K562 (cell line): ENCODE data around the gene SETDB1. TPM values are rescaled to one million over a fixed set of nuclear protein-coding genes. Genes with fewer than 3 reads are reported as not detected.

Experiments used
- ELF1 ChIP-seq: fragments of 200-800 bp; sonication (Bioruptor generic); IDR thresholded peaks from 2 replicates; pipeline ENCODE4 v1.6.1; 2016; ENCODE audit warnings: missing genetic modification characterization, missing compliant biosample characterization
- NR2C2 ChIP-seq, 2 experiments: fragments of 200-800 bp in 1 of 2; sonication (Bioruptor generic) in 1 of 2; sonication (generic) in 1 of 2; formaldehyde crosslinking in 1 of 2; IDR thresholded peaks; 2 replicates each; pipeline versions ENCODE4 v1.6.1 to v1.8.0; 2016 to 2022; ENCODE audit warnings: mild to moderate bottlenecking in 1 of 2, missing compliant biosample characterization in 1 of 2, missing genetic modification characterization in 1 of 2, missing genetic modification reagents in 1 of 2
- SMARCC2 ChIP-seq: fragments of 450-650 bp; IDR thresholded peaks from 2 replicates; pipeline ENCODE4 v1.6.1; 2017; ENCODE audit warnings: antibody characterized with exemption, moderate library complexity, mild to moderate bottlenecking, low read depth
- SP2 ChIP-seq: IDR thresholded peaks from 2 replicates; pipeline ENCODE4 v1.6.1; 2011; ENCODE audit warnings: mild to moderate bottlenecking, low read depth, low read length, moderate library complexity; ENCODE audit not compliant: poor library complexity, severe bottlenecking; ENCODE audit errors: extremely low read depth
- SPI1 ChIP-seq: IDR thresholded peaks from 2 replicates; pipeline ENCODE4 v1.6.1; 2011; ENCODE audit warnings: low read depth, low read length, control low read depth, borderline replicate concordance
- TAF1 ChIP-seq: IDR thresholded peaks from 2 replicates; pipeline ENCODE4 v1.6.1; 2011; ENCODE audit warnings: mild to moderate bottlenecking, low read length, moderate library complexity; ENCODE audit not compliant: insufficient read depth, control insufficient read depth, severe bottlenecking; ENCODE audit errors: extremely low read depth
- ZBTB40 ChIP-seq, 2 experiments: fragments of 450-650 bp in 1 of 2; sonication (generic) in 1 of 2; formaldehyde crosslinking in 1 of 2; IDR thresholded peaks; 2 replicates each; pipeline versions ENCODE4 v1.7.1 to v1.9.0; 2016 to 2022; ENCODE audit warnings: inconsistent platforms in 1 of 2, mild to moderate bottlenecking in 1 of 2, missing genetic modification reagents in 1 of 2
- ZNF175 ChIP-seq: fragments of 200-800 bp; sonication (Bioruptor generic); IDR thresholded peaks from 2 replicates; pipeline ENCODE4 v1.6.1; 2016; ENCODE audit warnings: low read depth, mild to moderate bottlenecking, missing genetic modification characterization, missing compliant biosample characterization
- ZNF316 ChIP-seq: fragments of 450-650 bp; IDR thresholded peaks from 2 replicates; pipeline ENCODE4 v1.6.1; 2016
- ZNF589 ChIP-seq: fragments of 200-800 bp; sonication (Bioruptor generic); IDR thresholded peaks from 2 replicates; pipeline ENCODE4 v1.6.1; 2016; ENCODE audit warnings: low read depth, missing genetic modification characterization, missing compliant biosample characterization
- ZNF79 ChIP-seq: fragments of 250-450 bp; sonication (Bioruptor Pico); IDR thresholded peaks from 2 replicates; pipeline ENCODE4 v1.4.0; 2020; ENCODE audit warnings: low read depth, mild to moderate bottlenecking, moderate library complexity
- polyA plus RNA-seq, 8 experiments: library from polyadenylated mRNA; depleted of rRNA in 4 of 8; stranded (reverse) in 5 of 8; unstranded in 3 of 8; fragments of >200 nt; fragmentation: Nextera tagmentation in 2 of 8; fragmentation: Illumina TruSeq in 1 of 8; extraction: Ambion mirVana in 2 of 8; extraction: Trizol in 1 of 8; gene quantifications; 2 replicates each; pipeline versions ENCODE4 v1.2.1 to v1.2.3, GENCODE V29; 2011 to 2014; ENCODE audit warnings: inconsistent platforms in 1 of 8, missing spikeins in 1 of 8
- total RNA-seq, 7 experiments: library from RNA; depleted of rRNA in 6 of 7; stranded (reverse); fragments of >200 nt in 6 of 7; fragmentation: Illumina TruSeq in 2 of 7; extraction: Trizol in 2 of 7; gene quantifications; 2 replicates each; pipeline versions ENCODE4 v1.2.1 to v1.2.3, GENCODE V29; 2011 to 2021; ENCODE audit warnings: low replicate concordance in 1 of 7
- TF ChIP-seq, protein P1 (sequence below): sonication (generic); formaldehyde crosslinking; IDR thresholded peaks from 2 replicates; pipeline ENCODE4 v1.4.0; 2020; ENCODE audit warnings: mild to moderate bottlenecking, missing genetic modification reagents
- TF ChIP-seq, protein P2 (sequence below): sonication (generic); formaldehyde crosslinking; IDR thresholded peaks from 2 replicates; pipeline ENCODE4 v1.8.0; 2022; ENCODE audit warnings: mild to moderate bottlenecking, low read depth, missing genetic modification reagents

The SETDB1 gene
- total and polyA plus RNA-seq, 9 of the 15 experiments (the other 6 are each of a cell fraction or from before 2014, with no cell fraction given), result 21.5 to 64.4 (median 42.0) TPM

DNA sequence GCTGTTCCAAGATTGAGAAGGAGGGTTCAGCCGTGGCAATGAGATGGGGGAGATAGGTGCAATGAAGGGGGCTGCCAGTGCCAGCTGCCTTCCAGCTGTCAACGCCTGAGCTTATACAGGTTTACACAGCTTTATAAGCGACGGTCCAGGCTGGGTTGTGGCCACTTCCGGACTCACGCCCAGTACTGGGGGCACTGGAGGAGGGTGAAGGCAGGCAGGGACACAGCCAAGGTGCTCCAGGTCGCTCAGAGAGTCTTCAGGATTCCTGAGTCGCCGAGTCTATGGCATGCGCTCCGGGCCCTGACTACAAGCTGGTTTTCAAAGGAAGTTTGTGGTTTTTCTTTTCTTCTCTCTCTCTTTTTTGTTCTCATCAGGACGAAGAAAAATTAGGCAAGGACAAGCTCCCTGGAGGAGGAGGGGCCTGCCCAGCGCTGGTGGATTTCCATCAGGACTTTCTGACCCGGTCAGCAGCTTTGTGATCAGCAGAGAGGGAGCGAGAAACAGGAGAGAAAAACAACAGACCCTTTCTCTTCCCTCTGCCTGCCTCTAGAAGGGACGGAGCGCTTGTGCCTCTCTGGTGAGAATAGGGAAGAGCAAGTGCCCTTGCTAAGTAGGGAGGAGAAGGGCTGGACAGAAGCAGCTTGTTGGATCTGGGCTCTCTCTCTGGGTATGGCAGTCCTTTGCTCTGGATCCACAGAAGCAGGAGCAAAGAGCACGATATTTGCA lies 80.3 kb downstream of the SETDB1 start, which contains the start of gene MINDY1 (continued):
- TF ChIP-seq SPI1 (peak; percentile 88), NR2C2 (CRISPR knock-in tag; IDR thresholded peaks at IDR 0.05) (no peak), NR2C2 (tag; IDR thresholded peaks at IDR 0.05) (no peak), ZNF175 (CRISPR knock-in tag) (peak; percentile 30; the same call in 1 of the 2 replicates), ZNF589 (CRISPR knock-in tag) (0 out of 2 replicates have a peak, but pooled peaks have one; percentile 56), ELF1 (tag) (peak; percentile 54), ZBTB40 (IDR thresholded peaks at IDR 0.05) (peak; percentile 32; the same call in 1 of the 2 replicates), ZBTB40 (CRISPR knock-in tag; IDR thresholded peaks at IDR 0.05) (no peak), ZNF316 (0 out of 2 replicates have a peak, but pooled peaks have one; percentile 22), SP2 (no peak), ZNF79 (CRISPR knock-in tag) (no peak), SMARCC2 (no peak), TAF1 (peak; percentile 62)
- TF ChIP-seq, protein P1, sequence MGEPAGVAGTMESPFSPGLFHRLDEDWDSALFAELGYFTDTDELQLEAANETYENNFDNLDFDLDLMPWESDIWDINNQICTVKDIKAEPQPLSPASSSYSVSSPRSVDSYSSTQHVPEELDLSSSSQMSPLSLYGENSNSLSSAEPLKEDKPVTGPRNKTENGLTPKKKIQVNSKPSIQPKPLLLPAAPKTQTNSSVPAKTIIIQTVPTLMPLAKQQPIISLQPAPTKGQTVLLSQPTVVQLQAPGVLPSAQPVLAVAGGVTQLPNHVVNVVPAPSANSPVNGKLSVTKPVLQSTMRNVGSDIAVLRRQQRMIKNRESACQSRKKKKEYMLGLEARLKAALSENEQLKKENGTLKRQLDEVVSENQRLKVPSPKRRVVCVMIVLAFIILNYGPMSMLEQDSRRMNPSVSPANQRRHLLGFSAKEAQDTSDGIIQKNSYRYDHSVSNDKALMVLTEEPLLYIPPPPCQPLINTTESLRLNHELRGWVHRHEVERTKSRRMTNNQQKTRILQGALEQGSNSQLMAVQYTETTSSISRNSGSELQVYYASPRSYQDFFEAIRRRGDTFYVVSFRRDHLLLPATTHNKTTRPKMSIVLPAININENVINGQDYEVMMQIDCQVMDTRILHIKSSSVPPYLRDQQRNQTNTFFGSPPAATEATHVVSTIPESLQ (CRISPR knock-in tag), result no peak
- TF ChIP-seq, protein P2, sequence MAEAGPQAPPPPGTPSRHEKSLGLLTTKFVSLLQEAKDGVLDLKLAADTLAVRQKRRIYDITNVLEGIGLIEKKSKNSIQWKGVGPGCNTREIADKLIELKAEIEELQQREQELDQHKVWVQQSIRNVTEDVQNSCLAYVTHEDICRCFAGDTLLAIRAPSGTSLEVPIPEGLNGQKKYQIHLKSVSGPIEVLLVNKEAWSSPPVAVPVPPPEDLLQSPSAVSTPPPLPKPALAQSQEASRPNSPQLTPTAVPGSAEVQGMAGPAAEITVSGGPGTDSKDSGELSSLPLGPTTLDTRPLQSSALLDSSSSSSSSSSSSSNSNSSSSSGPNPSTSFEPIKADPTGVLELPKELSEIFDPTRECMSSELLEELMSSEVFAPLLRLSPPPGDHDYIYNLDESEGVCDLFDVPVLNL (CRISPR knock-in tag), result no peak
